Right kidney (tissue), 1 donor: ENCODE measurements around the gene SFTPB.

ENCODE experiments used
- DNase-seq: peaks from one replicate; pipeline ENCODE4 v3.0.0-alpha.2; 2016

SFTPB gene

DNA sequence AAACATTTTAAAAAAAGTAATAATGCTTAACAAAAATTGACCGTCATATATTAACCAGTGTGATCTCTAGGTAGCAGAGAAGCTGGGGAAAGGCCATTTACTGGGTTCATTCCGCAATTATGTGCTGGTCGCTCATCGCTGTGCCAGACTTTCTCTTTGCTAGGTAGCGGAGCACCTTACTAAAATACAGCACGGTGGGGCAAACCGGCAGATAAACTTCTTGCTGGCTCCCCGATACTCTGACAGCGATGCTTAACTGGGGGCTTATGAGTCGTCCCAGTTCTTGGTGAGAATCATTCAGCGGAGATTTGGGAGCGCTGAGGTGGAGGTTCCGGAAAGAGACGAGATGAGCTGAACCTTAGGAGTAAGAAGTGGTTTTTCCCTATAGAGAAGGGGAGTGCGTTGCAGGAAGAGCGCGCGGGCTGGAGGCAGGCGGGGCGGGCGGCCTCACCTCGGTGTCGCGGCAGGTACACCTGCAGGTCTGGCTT is 56.7 kb downstream of the SFTPB start:
- no peak for DNase-seq
